ENCODE data around the gene TNFSF13B.

The TNFSF13B gene

GRCh38 chr13:108349269-108349668, 79.8 kb downstream of the TNFSF13B start:
- no peak for DNase-seq (ENCODE audit: low spot score)

GRCh38 chr13:108350579-108350978, 81.1 kb downstream of the TNFSF13B start:
- no peak for DNase-seq (ENCODE audit: low spot score)

- no peak for DNase-seq (ENCODE audit: low spot score)
Measured at GRCh38 chr13:108352599-108352998, 83.1 kb downstream of the TNFSF13B start.

- DNase-seq (ENCODE audit: low spot score), result no peak
Measured at GRCh38 chr13:108357228-108357627, 87.7 kb downstream of the TNFSF13B start.
